ENCODE data around the gene IL13RA1.
"Not testable (repeated sequence)": the region's sequence is repeated elsewhere in the genome, so short reads cannot be mapped to it uniquely, and the experiment has no call there.

The IL13RA1 gene

GRCh38 chrX:118726887-118727685 lies at the start of gene IL13RA1:
Gene IL13RA1 (plus strand): TSS chrX:118727606. CDS start chrX:118727639, 33 bp downstream.
- no peak for DNase-seq (ENCODE audit: low read depth)

GRCh38 chrX:118679290-118679689 lies 48.1 kb upstream of the IL13RA1 start:
- no peak for DNase-seq (ENCODE audit: low read depth)

- DNase-seq (ENCODE audit: low read depth): no peak
These were observed 45.0 kb upstream of the IL13RA1 start for GRCh38 chrX:118682258-118683014.

GRCh38 chrX:118685393-118685792 lies 42.0 kb upstream of the IL13RA1 start:
- no peak for DNase-seq (ENCODE audit: low read depth)

GRCh38 chrX:118688935-118689334 lies 38.5 kb upstream of the IL13RA1 start:
- no peak for DNase-seq (ENCODE audit: low read depth)

GRCh38 chrX:118693843-118694242 lies 33.6 kb upstream of the IL13RA1 start:
- DNase-seq (ENCODE audit: low read depth): no peak

GRCh38 chrX:118694638-118695037 lies 32.8 kb upstream of the IL13RA1 start:
- no peak for DNase-seq (ENCODE audit: low read depth)

GRCh38 chrX:118698516-118699170 lies 28.8 kb upstream of the IL13RA1 start:
- no peak for DNase-seq (ENCODE audit: low read depth)

GRCh38 chrX:118702741-118703140 lies 24.7 kb upstream of the IL13RA1 start:
- DNase-seq (ENCODE audit: low read depth): no peak

- no peak for DNase-seq (ENCODE audit: low read depth)
These were observed 20.7 kb upstream of the IL13RA1 start for GRCh38 chrX:118706681-118707080.

- DNase-seq (ENCODE audit: low read depth): no peak
These were observed 12.9 kb upstream of the IL13RA1 start for GRCh38 chrX:118714521-118714920.

GRCh38 chrX:118715917-118716316 lies 11.5 kb upstream of the IL13RA1 start:
- DNase-seq (ENCODE audit: low read depth): not testable (repeated sequence)

GRCh38 chrX:118716833-118717232 lies 10.6 kb upstream of the IL13RA1 start:
- not testable (repeated sequence) for DNase-seq (ENCODE audit: low read depth)

- DNase-seq (ENCODE audit: low read depth): no peak
These were observed 9.6 kb upstream of the IL13RA1 start for GRCh38 chrX:118717678-118718391.

GRCh38 chrX:118718737-118719136 lies 8.7 kb upstream of the IL13RA1 start:
- no peak for DNase-seq (ENCODE audit: low read depth)

- DNase-seq (ENCODE audit: low read depth): no peak
These were observed 7.2 kb upstream of the IL13RA1 start for GRCh38 chrX:118720058-118720707.

GRCh38 chrX:118723376-118723775 lies 4.0 kb upstream of the IL13RA1 start:
- no peak for DNase-seq (ENCODE audit: low read depth)

GRCh38 chrX:118724365-118724764 lies 3.0 kb upstream of the IL13RA1 start:
- DNase-seq (ENCODE audit: low read depth): no peak

GRCh38 chrX:118724775-118725174 lies 2.6 kb upstream of the IL13RA1 start:
- no peak for DNase-seq (ENCODE audit: low read depth)

GRCh38 chrX:118726396-118726795 lies 1.0 kb upstream of the IL13RA1 start:
- DNase-seq (ENCODE audit: low read depth): no peak

- DNase-seq (ENCODE audit: low read depth): no peak
These were observed 407 bp downstream of the IL13RA1 start for GRCh38 chrX:118727686-118728339.

All from CMK (cell line).